ENCODE results near the gene TEX19. TPM values are rescaled to one million over a fixed set of nuclear protein-coding genes. Genes with fewer than 3 reads are reported as not detected.
"Not testable (repeated sequence)": the region's sequence is repeated elsewhere in the genome, so short reads cannot be mapped to it uniquely, and the experiment has no call there.

The TEX19 gene
- total RNA-seq, 3 donors from 2014 or later: not detected

DNA sequence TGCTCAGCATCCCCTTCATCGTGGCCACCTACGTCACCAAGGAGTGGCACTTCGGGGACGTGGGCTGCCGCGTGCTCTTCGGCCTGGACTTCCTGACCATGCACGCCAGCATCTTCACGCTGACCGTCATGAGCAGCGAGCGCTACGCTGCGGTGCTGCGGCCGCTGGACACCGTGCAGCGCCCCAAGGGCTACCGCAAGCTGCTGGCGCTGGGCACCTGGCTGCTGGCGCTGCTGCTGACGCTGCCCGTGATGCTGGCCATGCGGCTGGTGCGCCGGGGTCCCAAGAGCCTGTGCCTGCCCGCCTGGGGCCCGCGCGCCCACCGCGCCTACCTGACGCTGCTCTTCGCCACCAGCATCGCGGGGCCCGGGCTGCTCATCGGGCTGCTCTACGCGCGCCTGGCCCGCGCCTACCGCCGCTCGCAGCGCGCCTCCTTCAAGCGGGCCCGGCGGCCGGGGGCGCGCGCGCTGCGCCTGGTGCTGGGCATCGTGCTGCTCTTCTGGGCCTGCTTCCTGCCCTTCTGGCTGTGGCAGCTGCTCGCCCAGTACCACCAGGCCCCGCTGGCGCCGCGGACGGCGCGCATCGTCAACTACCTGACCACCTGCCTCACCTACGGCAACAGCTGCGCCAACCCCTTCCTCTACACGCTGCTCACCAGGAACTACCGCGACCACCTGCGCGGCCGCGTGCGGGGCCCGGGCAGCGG lies 15.7 kb downstream of the TEX19 start:
- DNase-seq: peak in 1 of 3 donors; percentile 49
- TF ChIP-seq, protein P1, sequence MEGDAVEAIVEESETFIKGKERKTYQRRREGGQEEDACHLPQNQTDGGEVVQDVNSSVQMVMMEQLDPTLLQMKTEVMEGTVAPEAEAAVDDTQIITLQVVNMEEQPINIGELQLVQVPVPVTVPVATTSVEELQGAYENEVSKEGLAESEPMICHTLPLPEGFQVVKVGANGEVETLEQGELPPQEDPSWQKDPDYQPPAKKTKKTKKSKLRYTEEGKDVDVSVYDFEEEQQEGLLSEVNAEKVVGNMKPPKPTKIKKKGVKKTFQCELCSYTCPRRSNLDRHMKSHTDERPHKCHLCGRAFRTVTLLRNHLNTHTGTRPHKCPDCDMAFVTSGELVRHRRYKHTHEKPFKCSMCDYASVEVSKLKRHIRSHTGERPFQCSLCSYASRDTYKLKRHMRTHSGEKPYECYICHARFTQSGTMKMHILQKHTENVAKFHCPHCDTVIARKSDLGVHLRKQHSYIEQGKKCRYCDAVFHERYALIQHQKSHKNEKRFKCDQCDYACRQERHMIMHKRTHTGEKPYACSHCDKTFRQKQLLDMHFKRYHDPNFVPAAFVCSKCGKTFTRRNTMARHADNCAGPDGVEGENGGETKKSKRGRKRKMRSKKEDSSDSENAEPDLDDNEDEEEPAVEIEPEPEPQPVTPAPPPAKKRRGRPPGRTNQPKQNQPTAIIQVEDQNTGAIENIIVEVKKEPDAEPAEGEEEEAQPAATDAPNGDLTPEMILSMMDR (IDR thresholded peaks at IDR 0.05): no peak
- ATAC-seq: no peak

DNA sequence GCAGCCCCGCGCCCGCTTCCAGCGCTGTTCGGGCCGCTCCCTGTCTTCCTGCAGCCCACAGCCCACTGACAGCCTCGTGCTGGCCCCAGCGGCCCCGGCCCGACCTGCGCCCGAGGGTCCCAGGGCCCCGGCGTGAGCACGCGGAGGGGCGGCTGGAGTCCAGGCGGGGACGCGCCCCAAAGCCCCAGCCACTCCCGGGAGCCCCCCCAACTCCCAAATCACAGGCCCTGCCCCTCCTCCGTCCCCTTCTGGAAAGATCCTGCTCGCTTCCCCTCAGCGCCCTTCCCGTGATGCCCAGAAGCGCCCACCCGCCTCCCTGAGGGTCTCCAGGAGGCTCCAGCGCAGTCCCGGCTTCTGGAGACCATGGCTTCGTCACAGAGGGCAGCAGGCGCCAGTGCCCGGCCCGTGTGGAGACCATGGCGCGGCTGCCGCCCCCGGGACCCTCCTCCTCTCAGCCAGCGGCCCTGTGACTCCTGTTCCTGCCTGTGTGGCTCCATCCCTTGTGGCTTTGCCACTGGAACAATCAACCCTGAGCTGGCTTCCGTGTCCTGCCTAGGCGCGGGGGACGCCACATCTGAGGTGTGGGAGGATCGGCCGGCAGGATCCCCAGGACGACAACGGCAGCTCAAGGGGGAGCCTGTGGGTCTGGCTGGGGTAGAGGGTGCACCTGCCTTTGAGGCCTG lies 16.5 kb downstream of the TEX19 start:
- TF ChIP-seq, protein P1 (IDR thresholded peaks at IDR 0.05): no peak
- no peak for ATAC-seq
- H3K4me1 ChIP-seq (ENCODE audit: low read depth): peaks cover 14% of the 10 kb centered on the region
- no peaks in the 10 kb centered on the region for H3K9me3 ChIP-seq
- H3K36me3 ChIP-seq (ENCODE audit: low read depth): no peaks in the 10 kb centered on the region
- peak in 1 of 3 donors; percentile 43 for DNase-seq
- no peak overlapping the region for H3K4me3 ChIP-seq
- intact Hi-C loops (cut with DNase I, micrococcal nuclease): no loop called here

More for the DNA sequence above, 15.7 kb downstream of the TEX19 start:
- Histone ChIP-seq H3K4me1 (ENCODE audit: low read depth) (peaks cover 19% of the 10 kb centered on the region), H3K36me3 (ENCODE audit: low read depth) (no peaks in the 10 kb centered on the region), H3K9me3 (no peaks in the 10 kb centered on the region), H3K4me3 (no peak overlapping the region)
- intact Hi-C loops (cut with DNase I, micrococcal nuclease): no loop called here

DNA sequence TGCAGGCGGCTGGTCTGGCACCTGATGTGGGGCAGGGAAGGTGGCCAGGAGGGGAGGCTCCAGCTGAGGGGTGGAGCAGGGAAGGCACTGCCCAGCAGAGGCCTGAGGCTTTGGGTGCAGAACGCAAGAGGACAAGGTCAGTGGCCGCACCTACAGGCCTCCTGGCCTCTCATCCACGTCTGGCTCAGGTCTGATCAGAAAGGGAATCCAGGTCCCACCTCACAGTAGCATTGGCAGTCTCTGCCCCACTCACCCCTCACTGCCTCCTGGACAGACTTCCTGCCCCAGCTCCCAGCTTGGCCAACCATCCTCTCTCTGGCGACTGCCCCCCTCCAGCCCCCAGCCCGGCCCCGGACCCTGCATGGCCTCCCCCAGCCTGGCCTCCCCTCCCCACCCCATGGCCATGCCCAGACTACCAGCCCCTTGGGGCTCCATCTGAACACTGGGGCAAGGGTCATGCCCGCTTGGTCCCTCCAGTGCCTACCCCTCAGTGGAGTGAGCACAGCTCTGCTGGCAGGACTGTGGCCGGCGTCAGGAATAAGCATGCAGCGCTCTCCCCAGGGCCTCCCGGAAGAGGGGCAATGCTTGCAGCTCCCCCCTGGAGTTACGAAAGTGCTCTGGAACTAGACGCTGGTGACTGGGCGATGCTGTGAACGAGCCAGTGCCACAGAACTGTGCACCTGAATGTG lies 17.1 kb downstream of the TEX19 start:
- intact Hi-C loops (cut with DNase I, micrococcal nuclease): no loop called here
- peaks cover 8% of the 10 kb centered on the region for H3K4me1 ChIP-seq (ENCODE audit: low read depth)
- H3K4me3 ChIP-seq: no peak overlapping the region
- TF ChIP-seq, protein P1 (IDR thresholded peaks at IDR 0.05): no peak
- H3K9me3 ChIP-seq: no peaks in the 10 kb centered on the region
- no peaks in the 10 kb centered on the region for H3K36me3 ChIP-seq (ENCODE audit: low read depth)
- peak in 1 of 3 donors; percentile 19 for DNase-seq
- no peak for ATAC-seq

DNA sequence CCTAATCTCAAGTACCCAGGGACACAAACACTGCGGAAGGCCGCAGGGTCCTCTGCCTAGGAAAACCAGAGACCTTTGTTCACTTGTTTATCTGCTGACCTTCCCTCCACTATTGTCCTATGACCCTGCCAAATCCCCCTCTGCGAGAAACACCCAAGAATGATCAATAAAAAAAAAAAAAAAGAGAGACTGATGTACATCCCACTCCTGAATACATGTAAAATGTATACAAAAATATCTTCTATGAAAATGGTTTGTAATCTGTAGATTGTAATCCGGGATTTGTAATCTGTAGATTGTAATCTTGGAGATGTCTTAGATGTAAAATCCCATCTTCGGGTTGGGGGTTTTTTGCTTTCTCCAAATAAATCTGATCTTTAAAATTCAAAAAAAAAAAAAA lies 18.2 kb downstream of the TEX19 start:
- DNase-seq: not testable (repeated sequence)

DNA sequence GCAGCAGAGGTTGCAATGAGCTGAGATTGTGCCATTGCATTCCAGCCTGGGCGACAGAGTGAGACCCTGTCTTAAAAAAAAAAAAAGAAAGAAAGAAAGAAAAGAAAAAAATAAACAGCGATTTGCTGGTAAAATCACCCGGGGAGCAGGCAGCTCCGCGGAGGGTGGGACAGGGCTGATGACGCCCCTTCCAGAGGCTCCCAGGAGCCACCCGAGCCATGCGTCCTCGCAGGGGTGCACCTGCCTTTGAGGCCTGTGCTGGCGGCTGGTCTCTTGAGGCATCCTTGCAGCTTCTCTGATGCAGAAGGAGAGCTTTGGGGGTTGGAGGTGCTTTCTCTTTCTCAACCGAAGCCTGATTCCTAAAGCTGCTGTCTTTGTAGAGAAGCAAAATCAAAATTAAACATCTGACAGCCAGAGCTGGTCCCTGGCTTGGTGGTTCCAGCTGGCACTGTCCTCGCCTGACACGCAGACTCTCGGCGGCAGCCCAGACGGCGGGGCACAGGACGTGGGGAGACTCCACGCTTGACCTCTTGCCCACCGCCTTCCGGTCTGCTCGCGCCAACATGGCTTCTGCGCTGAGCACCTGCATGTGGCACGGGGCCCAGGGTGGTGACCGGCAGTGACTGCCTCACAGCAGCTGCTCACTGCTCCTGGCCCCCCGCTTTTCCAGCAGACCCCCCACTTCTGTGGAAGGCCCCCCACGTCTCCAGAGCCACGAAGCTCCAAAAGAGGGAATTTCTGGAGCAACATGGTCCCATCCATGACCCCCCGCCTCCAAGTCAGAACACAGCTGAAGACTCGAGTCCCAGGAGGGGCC lies 19.1 kb downstream of the TEX19 start:
- peak in 1 of 3 donors; percentile 32 for DNase-seq
- no peak overlapping the region for H3K4me3 ChIP-seq
- no peaks in the 10 kb centered on the region for H3K4me1 ChIP-seq (ENCODE audit: low read depth)
- TF ChIP-seq, protein P1 (IDR thresholded peaks at IDR 0.05): no peak
- H3K9me3 ChIP-seq: no peaks in the 10 kb centered on the region
- ATAC-seq: no peak
- H3K36me3 ChIP-seq (ENCODE audit: low read depth): no peaks in the 10 kb centered on the region
- intact Hi-C loops (cut with DNase I, micrococcal nuclease): no loop called here

More for the DNA sequence above, 18.2 kb downstream of the TEX19 start:
- H3K4me3 ChIP-seq; ATAC-seq; H3K36me3 ChIP-seq (ENCODE audit: low read depth); H3K4me1 ChIP-seq (ENCODE audit: low read depth); H3K9me3 ChIP-seq; intact Hi-C loops (cut with DNase I, micrococcal nuclease): not testable (repeated sequence)
